K562 (cell line): ENCODE measurements around the gene DPH7. TPM values are rescaled to one million over a fixed set of nuclear protein-coding genes. Genes with fewer than 3 reads are reported as not detected.

Source experiments
- ETS1 ChIP-seq: conservative IDR thresholded peaks from 2 replicates; pipeline ENCODE4 v1.6.1; 2011; ENCODE audit warnings: low read depth, mild to moderate bottlenecking, low read length; ENCODE audit not compliant: control insufficient read depth
- MXI1 ChIP-seq: IDR thresholded peaks from 2 replicates; pipeline ENCODE4 v1.6.1; 2011; ENCODE audit warnings: low read depth, mild to moderate bottlenecking, improper control_type of control experiment, low read length
- NBN ChIP-seq: fragments of 450-650 bp; IDR thresholded peaks from 2 replicates; pipeline ENCODE4 v1.6.1; 2016; ENCODE audit warnings: low read depth, mild to moderate bottlenecking
- RFX7 ChIP-seq: fragments of 250-450 bp; sonication (Bioruptor Pico); IDR thresholded peaks from 2 replicates; pipeline ENCODE4 v1.5.1; 2021; ENCODE audit warnings: mild to moderate bottlenecking
- SMAD2 ChIP-seq: fragments of 150-350 bp; IDR thresholded peaks from 2 replicates; pipeline ENCODE4 v1.6.1; 2014; ENCODE audit warnings: low read depth, mild to moderate bottlenecking, low read length
- TFAM ChIP-seq: fragments of 250-450 bp; sonication (Bioruptor Pico); conservative IDR thresholded peaks from 2 replicates; pipeline ENCODE4 v1.5.0; 2021; ENCODE audit warnings: mild to moderate bottlenecking, moderate library complexity
- TOE1 ChIP-seq, 2 experiments: fragments of 450-650 bp in 1 of 2; sonication (generic) in 1 of 2; formaldehyde crosslinking in 1 of 2; IDR thresholded peaks; 2 replicates each; pipeline versions ENCODE4 v1.7.1 to v1.8.0; 2016 to 2022; ENCODE audit warnings: borderline replicate concordance in 2 of 2, mild to moderate bottlenecking in 2 of 2, antibody characterized with exemption in 1 of 2, inconsistent platforms in 1 of 2, low read depth in 1 of 2, missing genetic modification reagents in 1 of 2, moderate library complexity in 1 of 2
- ZFP36 ChIP-seq: fragments of 150-350 bp; IDR thresholded peaks from 2 replicates; pipeline ENCODE4 v1.6.1; 2018; ENCODE audit warnings: low read length, low read depth; ENCODE audit not compliant: partially characterized antibody
- ZNF398 ChIP-seq: fragments of 250-450 bp; sonication (Bioruptor Pico); IDR thresholded peaks from 2 replicates; pipeline ENCODE4 v1.8.0; 2021; ENCODE audit warnings: moderate library complexity, mild to moderate bottlenecking, inconsistent platforms
- ZNF436 ChIP-seq: fragments of 250-450, 450-650 bp; sonication (Bioruptor Pico); formaldehyde crosslinking; IDR thresholded peaks from 2 replicates; pipeline ENCODE4 v1.7.0; 2020; ENCODE audit warnings: mild to moderate bottlenecking
- ZNF561 ChIP-seq: fragments of 450-650 bp; formaldehyde crosslinking; conservative IDR thresholded peaks from 2 replicates; pipeline ENCODE4 v1.4.0; 2020; ENCODE audit warnings: mild to moderate bottlenecking, moderate library complexity
- polyA plus RNA-seq, 8 experiments: library from polyadenylated mRNA; depleted of rRNA in 4 of 8; stranded (reverse) in 5 of 8; unstranded in 3 of 8; fragments of >200 nt; fragmentation: Nextera tagmentation in 2 of 8; fragmentation: Illumina TruSeq in 1 of 8; extraction: Ambion mirVana in 2 of 8; extraction: Trizol in 1 of 8; gene quantifications; 2 replicates each; pipeline versions ENCODE4 v1.2.1 to v1.2.3, GENCODE V29; 2011 to 2014; ENCODE audit warnings: inconsistent platforms in 1 of 8, missing spikeins in 1 of 8
- total RNA-seq, 7 experiments: library from RNA; depleted of rRNA in 6 of 7; stranded (reverse); fragments of >200 nt in 6 of 7; fragmentation: Illumina TruSeq in 2 of 7; extraction: Trizol in 2 of 7; gene quantifications; 2 replicates each; pipeline versions ENCODE4 v1.2.1 to v1.2.3, GENCODE V29; 2011 to 2021; ENCODE audit warnings: low replicate concordance in 1 of 7
- TF ChIP-seq, protein P1 (sequence below): fragments of 450-650 bp; formaldehyde crosslinking; IDR thresholded peaks from 2 replicates; pipeline ENCODE4 v1.4.0; 2020; ENCODE audit warnings: mild to moderate bottlenecking, moderate library complexity
- TF ChIP-seq, protein P2 (sequence below): fragments of 250-450 bp; sonication (Bioruptor Pico); IDR thresholded peaks from 2 replicates; pipeline ENCODE4 v1.8.0; 2022; ENCODE audit warnings: inconsistent platforms
- TF ChIP-seq, protein P3 (sequence below): sonication (generic); formaldehyde crosslinking; IDR thresholded peaks from 2 replicates; pipeline ENCODE4 v1.8.1; 2023; ENCODE audit warnings: missing genetic modification reagents, mild to moderate bottlenecking, borderline replicate concordance

The DPH7 gene
- total and polyA plus RNA-seq, 9 of the 15 experiments (the other 6 are each of a cell fraction or from before 2014, with no cell fraction given) = 13.9 to 68.6 (median 41.3) TPM

DNA sequence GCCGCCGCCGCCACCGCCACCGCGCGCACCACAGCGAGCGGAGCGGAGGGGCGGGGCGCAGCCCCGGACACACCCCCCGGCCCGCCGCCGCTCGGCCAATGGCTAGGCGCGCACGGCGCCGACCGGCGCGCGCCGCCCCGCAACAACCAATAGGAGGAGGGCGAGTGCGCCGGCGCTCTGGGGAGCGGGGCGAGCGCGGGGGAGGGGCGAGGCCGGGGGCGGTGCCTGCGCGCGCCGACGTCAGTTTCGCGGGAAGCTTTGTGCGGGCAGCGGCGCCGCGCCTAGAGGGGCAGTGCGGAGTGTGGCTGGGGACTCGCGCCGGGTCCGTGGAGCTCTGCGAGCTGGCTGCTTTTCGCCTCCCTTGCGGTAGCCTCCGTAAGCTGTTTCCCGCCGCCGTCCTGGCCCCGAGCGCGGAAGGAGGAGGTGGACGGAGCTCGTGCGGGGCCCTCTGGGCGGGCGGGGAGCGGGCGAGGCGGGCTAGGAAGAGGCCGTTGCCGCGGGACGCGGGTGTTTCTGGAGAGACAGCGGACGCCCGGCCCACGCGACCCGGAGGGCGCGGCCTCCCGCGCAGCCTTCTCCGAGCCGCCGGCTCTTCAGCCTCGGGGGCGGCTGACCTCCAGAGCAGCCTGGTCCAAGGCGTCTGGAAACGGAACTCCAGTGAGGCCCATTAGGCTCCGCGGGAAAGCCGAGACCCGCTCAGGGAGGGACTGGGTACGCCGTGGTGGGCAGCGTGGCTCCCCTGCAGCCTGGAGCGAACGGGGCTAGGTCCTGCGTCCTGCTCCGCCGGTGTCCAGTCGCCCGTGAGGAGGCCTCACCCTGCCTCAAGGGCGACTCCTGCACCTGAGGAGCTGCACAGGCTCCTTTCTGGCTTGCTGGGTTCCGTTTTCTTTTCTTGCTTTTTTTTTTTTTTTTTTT lies 12.0 kb upstream of the DPH7 start, which contains the start of gene ZMYND19 (continued):
- TF ChIP-seq, protein P1, sequence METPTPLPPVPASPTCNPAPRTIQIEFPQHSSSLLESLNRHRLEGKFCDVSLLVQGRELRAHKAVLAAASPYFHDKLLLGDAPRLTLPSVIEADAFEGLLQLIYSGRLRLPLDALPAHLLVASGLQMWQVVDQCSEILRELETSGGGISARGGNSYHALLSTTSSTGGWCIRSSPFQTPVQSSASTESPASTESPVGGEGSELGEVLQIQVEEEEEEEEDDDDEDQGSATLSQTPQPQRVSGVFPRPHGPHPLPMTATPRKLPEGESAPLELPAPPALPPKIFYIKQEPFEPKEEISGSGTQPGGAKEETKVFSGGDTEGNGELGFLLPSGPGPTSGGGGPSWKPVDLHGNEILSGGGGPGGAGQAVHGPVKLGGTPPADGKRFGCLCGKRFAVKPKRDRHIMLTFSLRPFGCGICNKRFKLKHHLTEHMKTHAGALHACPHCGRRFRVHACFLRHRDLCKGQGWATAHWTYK = no peak
- TF ChIP-seq TFAM (CRISPR knock-in tag) (no peak), ETS1 (peak; percentile 59; the same call in 1 of the 2 replicates), MXI1 (no peak), RFX7 (CRISPR knock-in tag) (no peak), ZFP36 (no peak), ZNF436 (CRISPR knock-in tag) (no peak), TOE1 (IDR thresholded peaks at IDR 0.05; ENCODE audit: borderline replicate concordance) (no peak), TOE1 (CRISPR knock-in tag; IDR thresholded peaks at IDR 0.05; ENCODE audit: borderline replicate concordance, low read depth) (no peak), SMAD2 (no peak), NBN (no peak; the same call in 1 of the 2 replicates), ZNF398 (CRISPR knock-in tag) (no peak), ZNF561 (CRISPR knock-in tag) (no peak)
- TF ChIP-seq, protein P2, sequence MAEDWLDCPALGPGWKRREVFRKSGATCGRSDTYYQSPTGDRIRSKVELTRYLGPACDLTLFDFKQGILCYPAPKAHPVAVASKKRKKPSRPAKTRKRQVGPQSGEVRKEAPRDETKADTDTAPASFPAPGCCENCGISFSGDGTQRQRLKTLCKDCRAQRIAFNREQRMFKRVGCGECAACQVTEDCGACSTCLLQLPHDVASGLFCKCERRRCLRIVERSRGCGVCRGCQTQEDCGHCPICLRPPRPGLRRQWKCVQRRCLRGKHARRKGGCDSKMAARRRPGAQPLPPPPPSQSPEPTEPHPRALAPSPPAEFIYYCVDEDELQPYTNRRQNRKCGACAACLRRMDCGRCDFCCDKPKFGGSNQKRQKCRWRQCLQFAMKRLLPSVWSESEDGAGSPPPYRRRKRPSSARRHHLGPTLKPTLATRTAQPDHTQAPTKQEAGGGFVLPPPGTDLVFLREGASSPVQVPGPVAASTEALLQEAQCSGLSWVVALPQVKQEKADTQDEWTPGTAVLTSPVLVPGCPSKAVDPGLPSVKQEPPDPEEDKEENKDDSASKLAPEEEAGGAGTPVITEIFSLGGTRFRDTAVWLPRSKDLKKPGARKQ (CRISPR knock-in tag) = no peak
- TF ChIP-seq, protein P3, sequence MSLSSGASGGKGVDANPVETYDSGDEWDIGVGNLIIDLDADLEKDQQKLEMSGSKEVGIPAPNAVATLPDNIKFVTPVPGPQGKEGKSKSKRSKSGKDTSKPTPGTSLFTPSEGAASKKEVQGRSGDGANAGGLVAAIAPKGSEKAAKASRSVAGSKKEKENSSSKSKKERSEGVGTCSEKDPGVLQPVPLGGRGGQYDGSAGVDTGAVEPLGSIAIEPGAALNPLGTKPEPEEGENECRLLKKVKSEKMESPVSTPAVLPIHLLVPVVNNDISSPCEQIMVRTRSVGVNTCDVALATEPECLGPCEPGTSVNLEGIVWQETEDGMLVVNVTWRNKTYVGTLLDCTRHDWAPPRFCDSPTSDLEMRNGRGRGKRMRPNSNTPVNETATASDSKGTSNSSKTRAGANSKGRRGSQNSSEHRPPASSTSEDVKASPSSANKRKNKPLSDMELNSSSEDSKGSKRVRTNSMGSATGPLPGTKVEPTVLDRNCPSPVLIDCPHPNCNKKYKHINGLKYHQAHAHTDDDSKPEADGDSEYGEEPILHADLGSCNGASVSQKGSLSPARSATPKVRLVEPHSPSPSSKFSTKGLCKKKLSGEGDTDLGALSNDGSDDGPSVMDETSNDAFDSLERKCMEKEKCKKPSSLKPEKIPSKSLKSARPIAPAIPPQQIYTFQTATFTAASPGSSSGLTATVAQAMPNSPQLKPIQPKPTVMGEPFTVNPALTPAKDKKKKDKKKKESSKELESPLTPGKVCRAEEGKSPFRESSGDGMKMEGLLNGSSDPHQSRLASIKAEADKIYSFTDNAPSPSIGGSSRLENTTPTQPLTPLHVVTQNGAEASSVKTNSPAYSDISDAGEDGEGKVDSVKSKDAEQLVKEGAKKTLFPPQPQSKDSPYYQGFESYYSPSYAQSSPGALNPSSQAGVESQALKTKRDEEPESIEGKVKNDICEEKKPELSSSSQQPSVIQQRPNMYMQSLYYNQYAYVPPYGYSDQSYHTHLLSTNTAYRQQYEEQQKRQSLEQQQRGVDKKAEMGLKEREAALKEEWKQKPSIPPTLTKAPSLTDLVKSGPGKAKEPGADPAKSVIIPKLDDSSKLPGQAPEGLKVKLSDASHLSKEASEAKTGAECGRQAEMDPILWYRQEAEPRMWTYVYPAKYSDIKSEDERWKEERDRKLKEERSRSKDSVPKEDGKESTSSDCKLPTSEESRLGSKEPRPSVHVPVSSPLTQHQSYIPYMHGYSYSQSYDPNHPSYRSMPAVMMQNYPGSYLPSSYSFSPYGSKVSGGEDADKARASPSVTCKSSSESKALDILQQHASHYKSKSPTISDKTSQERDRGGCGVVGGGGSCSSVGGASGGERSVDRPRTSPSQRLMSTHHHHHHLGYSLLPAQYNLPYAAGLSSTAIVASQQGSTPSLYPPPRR = no peak
